OCI-LY1 (cell line): ENCODE data around the gene RETREG2.

Experiments used
- H2AFZ ChIP-seq: fragments of 200-600 bp; sonication (generic), shearing (Covaris generic); 2 replicates; pipeline ENCODE4 v1.6.0; 2014; ENCODE audit warnings: antibody characterized with exemption, mild to moderate bottlenecking, low read length
- H3F3A ChIP-seq: fragments of 200-600 bp; sonication (generic), shearing (Covaris generic); 2 replicates; pipeline ENCODE4 v1.6.0; 2014; ENCODE audit warnings: mild to moderate bottlenecking, antibody characterized with exemption, low read length, moderate library complexity; ENCODE audit not compliant: insufficient read depth
- H3K27ac ChIP-seq: fragments of 200-600 bp; sonication (generic); 2 replicates; pipeline ENCODE4 v1.5.1; 2014; ENCODE audit warnings: low read length, mixed run types, mild to moderate bottlenecking, low read depth; ENCODE audit not compliant: poor library complexity, severe bottlenecking
- H3K27me3 ChIP-seq: fragments of 200-600 bp; sonication (generic); 2 replicates; pipeline ENCODE4 v1.6.0; 2014; ENCODE audit warnings: antibody characterized with exemption, mild to moderate bottlenecking, low read length, moderate library complexity; ENCODE audit not compliant: insufficient read depth
- H3K36me3 ChIP-seq: fragments of 200-600 bp; sonication (generic); 2 replicates; pipeline ENCODE4 v1.6.1; 2014; ENCODE audit warnings: mild to moderate bottlenecking, antibody characterized with exemption, low read length, moderate library complexity, mixed read lengths; ENCODE audit not compliant: insufficient read depth
- H3K4me1 ChIP-seq: fragments of 200-600 bp; sonication (generic); 2 replicates; pipeline ENCODE4 v1.5.1; 2014; ENCODE audit warnings: mild to moderate bottlenecking, low read length, moderate library complexity; ENCODE audit not compliant: insufficient read depth, severe bottlenecking
- H3K4me2 ChIP-seq: fragments of 200-600 bp; sonication (generic), shearing (Covaris generic); 2 replicates; pipeline ENCODE4 v1.6.1; 2014; ENCODE audit warnings: low read length
- H3K4me3 ChIP-seq: fragments of 200-600 bp; sonication (generic); 2 replicates; pipeline ENCODE4 v1.5.1; 2014; ENCODE audit warnings: low read length, low read depth, mild to moderate bottlenecking, mixed read lengths; ENCODE audit not compliant: poor library complexity, severe bottlenecking
- H3K79me2 ChIP-seq: fragments of 200-600 bp; shearing (Covaris generic); 2 replicates; pipeline ENCODE4 v1.6.1; 2016; ENCODE audit warnings: mixed run types, low read length, mixed read lengths; ENCODE audit not compliant: insufficient read depth
- H3K9ac ChIP-seq: fragments of 200-600 bp; sonication (generic), shearing (Covaris generic); 2 replicates; pipeline ENCODE4 v1.6.1; 2014; ENCODE audit warnings: mild to moderate bottlenecking, low read length, mixed read lengths
- H3K9me2 ChIP-seq: fragments of 200-600 bp; sonication (generic), shearing (Covaris generic); 2 replicates; pipeline ENCODE4 v1.6.1; 2014; ENCODE audit warnings: low read depth, mild to moderate bottlenecking, low read length, mixed read lengths
- H3K9me3 ChIP-seq: fragments of 200-600 bp; shearing (Covaris generic); 2 replicates; pipeline ENCODE4 v1.6.1; 2014; ENCODE audit warnings: low read length, mixed read lengths
- H4K20me1 ChIP-seq: fragments of 200-600 bp; sonication (generic), shearing (Covaris generic); 2 replicates; pipeline ENCODE4 v1.6.0; 2016; ENCODE audit warnings: mild to moderate bottlenecking, low read length; ENCODE audit not compliant: insufficient read depth
- CTCF ChIP-seq: fragments of 200-600 bp; sonication (generic), shearing (Covaris generic); IDR thresholded peaks from 2 replicates; pipeline ENCODE4 v1.5.1; 2017; ENCODE audit warnings: mild to moderate bottlenecking, antibody characterized with exemption, low read length, moderate library complexity, mixed read lengths
- EZH2 ChIP-seq: fragments of 200-600 bp; sonication (generic), shearing (Covaris generic); IDR thresholded peaks from 2 replicates; pipeline ENCODE4 v1.8.0; 2017; ENCODE audit warnings: borderline replicate concordance, mixed run types, mild to moderate bottlenecking, antibody characterized with exemption, low read length, moderate library complexity, mixed read lengths

The RETREG2 gene

GRCh38 chr2:219158586-219158985, 19.5 kb upstream of the RETREG2 start:
- Histone ChIP-seq H3K36me3 (no peaks in the 10 kb centered on the region), H3K27me3 (no peaks in the 10 kb centered on the region), H3K9me3 (no peaks in the 10 kb centered on the region), H3F3A (0 out of 2 replicates have a peak, but pooled peaks cover 4% of the 10 kb centered on the region), H2AFZ (no peak overlapping the region), H3K9me2 (no peaks in the 10 kb centered on the region), H3K27ac (no peak overlapping the region), H3K9ac (no peak overlapping the region), H3K79me2 (no peaks in the 10 kb centered on the region), H4K20me1 (no peaks in the 10 kb centered on the region), H3K4me3 (no peak overlapping the region), H3K4me1 (peaks cover 13% of the 10 kb centered on the region), H3K4me2 (no peak overlapping the region)
- no peak for TF ChIP-seq CTCF
- TF ChIP-seq EZH2, result no peak

GRCh38 chr2:219159771-219160185, 18.3 kb upstream of the RETREG2 start:
- Histone ChIP-seq H2AFZ (peak overlapping the region; percentile 86; the same call in 1 of the 2 replicates), H3K27ac (no peak overlapping the region)

GRCh38 chr2:219160186-219161017, 17.7 kb upstream of the RETREG2 start, which contains the start of gene NHEJ1:
TSS of gene NHEJ1 (minus strand) at chr2:219160815. CDS start at chr2:219158362, 2,453 bp downstream.
- Histone ChIP-seq H3F3A (0 out of 2 replicates have a peak, but pooled peaks cover 4% of the 10 kb centered on the region), H3K9ac (peak within 1 kb of the TSS; percentile 65), H3K9me3 (no peaks in the 10 kb centered on the region), H3K27me3 (no peaks in the 10 kb centered on the region), H3K27ac (peak within 1 kb of the TSS; percentile 32), H3K4me1 (peaks cover 13% of the 10 kb centered on the region), H4K20me1 (no peaks in the 10 kb centered on the region), H2AFZ (peak within 1 kb of the TSS; percentile 86; the same call in 1 of the 2 replicates), H3K79me2 (no peaks in the 10 kb centered on the region), H3K4me2 (peak within 1 kb of the TSS; percentile 89), H3K36me3 (no peaks in the 10 kb centered on the region), H3K4me3 (peak within 1 kb of the TSS; percentile 63), H3K9me2 (no peaks in the 10 kb centered on the region)
- TF ChIP-seq EZH2, result no peak
- peak; percentile 89 for TF ChIP-seq CTCF

More at GRCh38 chr2:219159771-219160185, 18.3 kb upstream of the RETREG2 start:
- H4K20me1 ChIP-seq, result no peaks in the 10 kb centered on the region
- H3K36me3 ChIP-seq, result no peaks in the 10 kb centered on the region
- peak overlapping the region; percentile 89 for H3K4me2 ChIP-seq
- H3K79me2 ChIP-seq, result no peaks in the 10 kb centered on the region
- peaks cover 13% of the 10 kb centered on the region for H3K4me1 ChIP-seq
- TF ChIP-seq CTCF (no peak), EZH2 (no peak)
- peak overlapping the region; percentile 63 for H3K4me3 ChIP-seq
- H3K27me3 ChIP-seq, result no peaks in the 10 kb centered on the region
- 0 out of 2 replicates have a peak, but pooled peaks cover 4% of the 10 kb centered on the region for H3F3A ChIP-seq
- no peaks in the 10 kb centered on the region for H3K9me2 ChIP-seq
- H3K9ac ChIP-seq, result peak overlapping the region; percentile 65
- no peaks in the 10 kb centered on the region for H3K9me3 ChIP-seq
